ENCODE data around the gene ADAMTS12. TPM values are rescaled to one million over a fixed set of nuclear protein-coding genes. Genes with fewer than 3 reads are reported as not detected.
A peak's percentile ranks its signal among the peaks of the same experiment; 100 is the strongest.

Gene ADAMTS12
- polyA plus RNA-seq, 6 donors from 2014 or later = not detected

- ATAC-seq (ENCODE audit: low read depth in 2 of 2) = no peak
- Mint-ChIP-seq H3K4me3 (no peak overlapping the region), H3K36me3 (peaks cover 8 to 14% of the 10 kb centered on the region in 2 donors), H3K27me3 (peaks cover 0 to 13% (median 5%) of the 10 kb centered on the region in 3 donors), H3K9me3 (peaks cover 7 to 27% (median 10%) of the 10 kb centered on the region in 7 donors), H3K4me1 (peaks cover 5 to 13% (median 5%) of the 10 kb centered on the region in 3 donors), H3K27ac (no peak overlapping the region)
- no peak for DNase-seq
Observed at GRCh38 chr5:33690374-33691135, 201.2 kb downstream of the ADAMTS12 start.

- peaks cover 5 to 19% (median 5%) of the 10 kb centered on the region in 3 donors for H3K4me1 Mint-ChIP-seq
- DNase-seq = no peak
- ATAC-seq (ENCODE audit: low read depth in 2 of 2) = no peak
- peaks cover 0 to 5% (median 5%) of the 10 kb centered on the region in 3 donors for H3K27me3 Mint-ChIP-seq
- peaks cover 2 to 17% (median 6%) of the 10 kb centered on the region in 7 donors for H3K9me3 Mint-ChIP-seq
- H3K36me3 Mint-ChIP-seq = peaks cover 4 to 10% of the 10 kb centered on the region in 2 donors
- no peak overlapping the region for H3K4me3 Mint-ChIP-seq
- peak overlapping the region in 1 of 6 donors; percentile 6 for H3K27ac Mint-ChIP-seq
Observed at GRCh38 chr5:33688526-33688925, 203.3 kb downstream of the ADAMTS12 start.

GRCh38 chr5:33688066-33688465 is 203.7 kb downstream of the ADAMTS12 start:
- Mint-ChIP-seq H3K4me1 (peaks cover 5 to 19% (median 5%) of the 10 kb centered on the region in 3 donors), H3K4me3 (no peak overlapping the region), H3K27ac (no peak overlapping the region), H3K36me3 (peaks cover 0 to 8% of the 10 kb centered on the region in 2 donors), H3K27me3 (peaks cover 0 to 5% (median 5%) of the 10 kb centered on the region in 3 donors), H3K9me3 (peaks cover 0 to 13% (median 3%) of the 10 kb centered on the region in 7 donors)
- ATAC-seq (ENCODE audit: low read depth in 2 of 2) = no peak
- no peak for DNase-seq

- peak overlapping the region in 2 of 6 donors; percentile 46 to 75 for H3K27ac Mint-ChIP-seq
- H3K4me3 Mint-ChIP-seq = peak overlapping the region in 3 of 8 donors; percentile 20 to 42 (median 37)
- no peaks in the 10 kb centered on the region for H3K36me3 Mint-ChIP-seq
- ATAC-seq (ENCODE audit: low read depth in 2 of 2) (no peak), DNase-seq (no peak)
- peaks cover 0 to 3% (median 0%) of the 10 kb centered on the region in 7 donors for H3K9me3 Mint-ChIP-seq
- peaks cover 5 to 19% (median 5%) of the 10 kb centered on the region in 3 donors for H3K4me1 Mint-ChIP-seq
- peaks cover 0 to 5% (median 2%) of the 10 kb centered on the region in 3 donors for H3K27me3 Mint-ChIP-seq
Observed at GRCh38 chr5:33685873-33686755, 205.7 kb downstream of the ADAMTS12 start.

GRCh38 chr5:33684496-33685159 is 207.2 kb downstream of the ADAMTS12 start:
- Mint-ChIP-seq H3K27ac (peak overlapping the region in 1 of 6 donors; percentile 68), H3K4me3 (no peak overlapping the region), H3K36me3 (no peaks in the 10 kb centered on the region), H3K27me3 (peaks cover 0 to 5% (median 0%) of the 10 kb centered on the region in 3 donors), H3K9me3 (peaks cover 0 to 3% (median 0%) of the 10 kb centered on the region in 7 donors), H3K4me1 (peaks cover 5 to 19% (median 5%) of the 10 kb centered on the region in 3 donors)
- ATAC-seq (ENCODE audit: low read depth in 2 of 2) (no peak), DNase-seq (no peak)

GRCh38 chr5:33679791-33680190 is 212.0 kb downstream of the ADAMTS12 start:
- H3K36me3 Mint-ChIP-seq = no peaks in the 10 kb centered on the region
- peaks cover 0 to 19% (median 5%) of the 10 kb centered on the region in 3 donors for H3K4me1 Mint-ChIP-seq
- no peak overlapping the region for H3K4me3 Mint-ChIP-seq
- ATAC-seq (ENCODE audit: low read depth in 2 of 2) = no peak
- no peak overlapping the region for H3K27ac Mint-ChIP-seq
- H3K27me3 Mint-ChIP-seq = peaks cover 0 to 4% (median 0%) of the 10 kb centered on the region in 3 donors
- peaks cover 0 to 9% (median 6%) of the 10 kb centered on the region in 7 donors for H3K9me3 Mint-ChIP-seq
- DNase-seq = no peak

- Mint-ChIP-seq H3K9me3 (peaks cover 0 to 7% (median 5%) of the 10 kb centered on the region in 7 donors), H3K36me3 (no peaks in the 10 kb centered on the region), H3K4me3 (peak overlapping the region in 7 of 8 donors; percentile 21 to 69 (median 57)), H3K4me1 (peaks cover 0 to 19% (median 5%) of the 10 kb centered on the region in 3 donors), H3K27ac (peak overlapping the region in 3 of 6 donors; percentile 9 to 78 (median 16)), H3K27me3 (peaks cover 0 to 4% (median 0%) of the 10 kb centered on the region in 3 donors)
- DNase-seq (peak; percentile 6), ATAC-seq (ENCODE audit: low read depth in 2 of 2) (peak; percentile 45 to 58)
Observed at GRCh38 chr5:33675958-33676464, 215.8 kb downstream of the ADAMTS12 start.

GRCh38 chr5:33671700-33672291 is 220.0 kb downstream of the ADAMTS12 start:
- Mint-ChIP-seq H3K27me3 (no peaks in the 10 kb centered on the region), H3K27ac (no peak overlapping the region), H3K9me3 (no peaks in the 10 kb centered on the region)

GRCh38 chr5:33662722-33663427 is 228.9 kb downstream of the ADAMTS12 start:
- no peak for ATAC-seq (ENCODE audit: low read depth in 2 of 2)
- Mint-ChIP-seq H3K4me1 (no peaks in the 10 kb centered on the region), H3K36me3 (no peaks in the 10 kb centered on the region), H3K9me3 (peaks cover 0 to 4% (median 0%) of the 10 kb centered on the region in 7 donors), H3K27ac (peak overlapping the region in 1 of 6 donors; percentile 62), H3K4me3 (no peak overlapping the region), H3K27me3 (peaks cover 0 to 15% (median 0%) of the 10 kb centered on the region in 3 donors)
- no peak for DNase-seq

More at GRCh38 chr5:33671700-33672291, 220.0 kb downstream of the ADAMTS12 start:
- no peak for DNase-seq
- peaks cover 0 to 12% (median 0%) of the 10 kb centered on the region in 3 donors for H3K4me1 Mint-ChIP-seq
- H3K36me3 Mint-ChIP-seq = no peaks in the 10 kb centered on the region
- no peak for ATAC-seq (ENCODE audit: low read depth in 2 of 2)
- no peak overlapping the region for H3K4me3 Mint-ChIP-seq

GRCh38 chr5:33659526-33660169 is 232.1 kb downstream of the ADAMTS12 start:
- Mint-ChIP-seq H3K9me3 (peaks cover 0 to 2% (median 0%) of the 10 kb centered on the region in 7 donors), H3K27me3 (peaks cover 0 to 8% (median 0%) of the 10 kb centered on the region in 3 donors), H3K4me1 (no peaks in the 10 kb centered on the region), H3K36me3 (no peaks in the 10 kb centered on the region), H3K4me3 (no peak overlapping the region), H3K27ac (no peak overlapping the region)
- ATAC-seq (ENCODE audit: low read depth in 2 of 2) = no peak
- no peak for DNase-seq

- ATAC-seq (ENCODE audit: low read depth in 2 of 2) = no peak
Observed at GRCh38 chr5:33657804-33658440, 233.9 kb downstream of the ADAMTS12 start.

More at GRCh38 chr5:33657804-33658440, 233.9 kb downstream of the ADAMTS12 start:
- H3K4me1 Mint-ChIP-seq = no peaks in the 10 kb centered on the region
- H3K27ac Mint-ChIP-seq = no peak overlapping the region
- no peak overlapping the region for H3K4me3 Mint-ChIP-seq
- H3K27me3 Mint-ChIP-seq = peaks cover 0 to 8% (median 0%) of the 10 kb centered on the region in 3 donors
- DNase-seq = no peak
- peaks cover 0 to 2% (median 0%) of the 10 kb centered on the region in 7 donors for H3K9me3 Mint-ChIP-seq
- no peaks in the 10 kb centered on the region for H3K36me3 Mint-ChIP-seq
